ENCODE results near the gene POLD4. TPM values are rescaled to one million over a fixed set of nuclear protein-coding genes. Genes with fewer than 3 reads are reported as not detected.

The POLD4 gene
- total RNA-seq, 1 experiment from 2014 or later = 19.5 TPM

- Mint-ChIP-seq H3K4me1 (peaks cover 2 to 4% of the 10 kb centered on the region in 2 experiments; a peak in 3 of 4 replicates), H3K36me3 (ENCODE audit: insufficient read depth in 1 of 3, low read depth in 3 of 3) (no peaks in the 10 kb centered on the region), H3K27me3 (ENCODE audit: low read depth) (peaks cover 26% of the 10 kb centered on the region), H3K4me3 (no peak overlapping the region), H3K27ac (no peak overlapping the region), H3K9me3 (no peaks in the 10 kb centered on the region)
- no peak overlapping the region for H2AK5ac ChIP-seq (ENCODE audit: insufficient read length, low read length)
- H3K79me2 ChIP-seq (ENCODE audit: insufficient read depth, low read length) = no peaks in the 10 kb centered on the region
- H3K18ac ChIP-seq (ENCODE audit: insufficient read length, low read depth, low read length) = no peak overlapping the region
- H4K5ac ChIP-seq (ENCODE audit: insufficient read length, low read depth, low read length) = no peak overlapping the region
- no peak overlapping the region for H2BK12ac ChIP-seq (ENCODE audit: insufficient read length, low read depth, low read length)
- H4K8ac ChIP-seq (replicated peaks; ENCODE audit: insufficient read length, low read depth, low read length) = no peak overlapping the region
- WGBS (ENCODE audit: extremely low coverage, insufficient read length, low lambda C conversion rate) = no CpG with 5 or more reads among the region's 7 CpGs
- H4K91ac ChIP-seq (ENCODE audit: insufficient read length, low read depth, low read length) = no peak overlapping the region
- no peaks in the 10 kb centered on the region for H3K23me2 ChIP-seq (ENCODE audit: insufficient read length, low read depth, low read length, poor library complexity, severe bottlenecking)
- H3K4me1 ChIP-seq (ENCODE audit: insufficient read depth, low read length) = no peaks in the 10 kb centered on the region
- no peak overlapping the region for H2BK15ac ChIP-seq (ENCODE audit: low read depth, low read length)
- H2BK5ac ChIP-seq (ENCODE audit: insufficient read length, low read length) = no peak overlapping the region
- H3T11ph ChIP-seq (ENCODE audit: low read length) = no peak overlapping the region
- no peaks in the 10 kb centered on the region for H3K79me1 ChIP-seq (ENCODE audit: insufficient read depth, low read depth, low read length, poor library complexity, severe bottlenecking)
- H3K9ac ChIP-seq (ENCODE audit: extremely low read depth, insufficient read length, low read length) = no peak overlapping the region
- no peak overlapping the region for H3K23ac ChIP-seq (ENCODE audit: insufficient read length, low read depth, low read length)
- H2AFZ ChIP-seq (ENCODE audit: low read length) = no peak overlapping the region
- no peak overlapping the region for H2BK20ac ChIP-seq (ENCODE audit: low read depth, low read length, poor library complexity, severe bottlenecking)
- H3K27me3 ChIP-seq (ENCODE audit: insufficient read depth, low read length) = peaks cover 7% of the 10 kb centered on the region
- H3K27ac ChIP-seq (ENCODE audit: insufficient read length, low read depth, low read length) = no peak overlapping the region
- H4K20me1 ChIP-seq (ENCODE audit: control insufficient read depth, insufficient read depth, insufficient read length) = peaks cover 3% of the 10 kb centered on the region
- no peak overlapping the region for H3K4ac ChIP-seq (ENCODE audit: low read depth, low read length)
- no peak for TF ChIP-seq CTCF (conservative IDR thresholded peaks at IDR 0.05)
- H3K14ac ChIP-seq (ENCODE audit: insufficient read depth, low read length) = no peak overlapping the region
- no peaks in the 10 kb centered on the region for H3K9me3 ChIP-seq (ENCODE audit: control insufficient read depth, low read depth, low read length)
- no peak overlapping the region for H3K56ac ChIP-seq (ENCODE audit: insufficient read length, low read depth, low read length)
- no peak overlapping the region for H3K4me2 ChIP-seq (ENCODE audit: insufficient read depth, insufficient read length, low read length)
- no peak overlapping the region for H2BK120ac ChIP-seq (ENCODE audit: low read depth, low read length, poor library complexity, severe bottlenecking)
- DNase-seq = no peak
These were observed 29.8 kb downstream of the POLD4 start for GRCh38 chr11:67323526-67323925.

Measured in H9 (cell line).